GM18520 (cell line): ENCODE data around the gene MMP17.
"Not testable (repeated sequence)": the region's sequence is repeated elsewhere in the genome, so short reads cannot be mapped to it uniquely, and the experiment has no call there.

Experiments used
- ATAC-seq: cut with Tn5 transposase; IDR thresholded peaks from one replicate; pipeline ENCODE4 v1.9.1; 2021; ENCODE audit not compliant: unreplicated experiment

The MMP17 gene

GRCh38 chr12:131862994-131863710 is 35.0 kb downstream of the MMP17 start:
- no peak for ATAC-seq

GRCh38 chr12:131863711-131864396 is 35.7 kb downstream of the MMP17 start:
- no peak for ATAC-seq

GRCh38 chr12:131864469-131864868 is 36.3 kb downstream of the MMP17 start:
- ATAC-seq, result no peak

- no peak for ATAC-seq
These were observed 37.1 kb downstream of the MMP17 start for GRCh38 chr12:131865180-131865875.

GRCh38 chr12:131867471-131867870 is 39.3 kb downstream of the MMP17 start:
- no peak for ATAC-seq

GRCh38 chr12:131867891-131868675 is 39.9 kb downstream of the MMP17 start:
- no peak for ATAC-seq

- ATAC-seq, result no peak
These were observed 41.8 kb downstream of the MMP17 start for GRCh38 chr12:131869871-131870418.

GRCh38 chr12:131871677-131872076 is 43.5 kb downstream of the MMP17 start:
- no peak for ATAC-seq

GRCh38 chr12:131872154-131873051 is 44.2 kb downstream of the MMP17 start:
- no peak for ATAC-seq

- no peak for ATAC-seq
These were observed 45.1 kb downstream of the MMP17 start for GRCh38 chr12:131873293-131873692.

GRCh38 chr12:131874972-131875371 is 46.8 kb downstream of the MMP17 start:
- not testable (repeated sequence) for ATAC-seq

- not testable (repeated sequence) for ATAC-seq
These were observed 49.0 kb downstream of the MMP17 start for GRCh38 chr12:131877216-131877615.

GRCh38 chr12:131878436-131878835 is 50.2 kb downstream of the MMP17 start:
- ATAC-seq, result not testable (repeated sequence)

GRCh38 chr12:131882804-131883520 is 54.8 kb downstream of the MMP17 start:
- no peak for ATAC-seq

GRCh38 chr12:131883521-131883900 is 55.3 kb downstream of the MMP17 start:
- no peak for ATAC-seq

GRCh38 chr12:131885076-131885475 is 56.9 kb downstream of the MMP17 start:
- not testable (repeated sequence) for ATAC-seq

GRCh38 chr12:131885543-131886057 is 57.4 kb downstream of the MMP17 start:
- no peak for ATAC-seq

- not testable (repeated sequence) for ATAC-seq
These were observed 63.5 kb downstream of the MMP17 start for GRCh38 chr12:131891722-131892121.
